GM19099 (cell line): ENCODE measurements around the gene RIT2.

Source experiments
- POLR2A ChIP-seq: IDR thresholded peaks from 3 replicates; pipeline ENCODE4 v1.6.1; 2011; ENCODE audit warnings: low read depth; ENCODE audit not compliant: insufficient read length; ENCODE audit errors: extremely low read depth

RIT2 gene

GRCh38 chr18:43004421-43004820 is 111.1 kb downstream of the RIT2 start:
- no peak for TF ChIP-seq POLR2A

GRCh38 chr18:43001821-43002220 is 113.7 kb downstream of the RIT2 start:
- no peak for TF ChIP-seq POLR2A

- no peak for TF ChIP-seq POLR2A
Observed at GRCh38 chr18:42996824-42997223, 118.7 kb downstream of the RIT2 start.

- no peak for TF ChIP-seq POLR2A
Observed at GRCh38 chr18:42980426-42980825, 135.1 kb downstream of the RIT2 start.

GRCh38 chr18:42977982-42978637 is 137.4 kb downstream of the RIT2 start:
- TF ChIP-seq POLR2A: no peak

- TF ChIP-seq POLR2A: no peak
Observed at GRCh38 chr18:42976869-42977590, 138.5 kb downstream of the RIT2 start.

- TF ChIP-seq POLR2A: no peak
Observed at GRCh38 chr18:42969366-42969765, 146.1 kb downstream of the RIT2 start.

- no peak for TF ChIP-seq POLR2A
Observed at GRCh38 chr18:42961298-42961697, 154.2 kb downstream of the RIT2 start.

- no peak for TF ChIP-seq POLR2A
Observed at GRCh38 chr18:42959528-42959927, 156.0 kb downstream of the RIT2 start.

- no peak for TF ChIP-seq POLR2A
Observed at GRCh38 chr18:42958353-42958752, 157.1 kb downstream of the RIT2 start.

GRCh38 chr18:42956287-42956686 is 159.2 kb downstream of the RIT2 start:
- no peak for TF ChIP-seq POLR2A

GRCh38 chr18:42954887-42955286 is 160.6 kb downstream of the RIT2 start:
- no peak for TF ChIP-seq POLR2A

- TF ChIP-seq POLR2A: no peak
Observed at GRCh38 chr18:42953306-42953705, 162.2 kb downstream of the RIT2 start.

GRCh38 chr18:42950732-42951131 is 164.8 kb downstream of the RIT2 start:
- no peak for TF ChIP-seq POLR2A

GRCh38 chr18:42948831-42949230 is 166.7 kb downstream of the RIT2 start:
- no peak for TF ChIP-seq POLR2A

GRCh38 chr18:42941860-42942259 is 173.6 kb downstream of the RIT2 start:
- no peak for TF ChIP-seq POLR2A
